A673 (cell line): ENCODE results near the gene ATG101. TPM values are rescaled to one million over a fixed set of nuclear protein-coding genes. Genes with fewer than 3 reads are reported as not detected.

ENCODE experiments used
- BruUV-seq: library from RNA; stranded (reverse); fragments of 400-500 nt; replicated peaks from 2 replicates; lab custom pipeline; 2021; lab: Mats Ljungman, UMichigan
- CTCF ChIA-PET: fragments of 300-600 bp; sonication (Branson Sonifier 250); formaldehyde crosslinking; loops from one replicate; lab custom pipeline; 2022; ENCODE audit warnings: antibody characterized with exemption; lab: Charles Lee
- POLR2A ChIA-PET: fragments of 300-600 bp; sonication (Branson Sonifier 250); formaldehyde crosslinking; loops from one replicate; lab custom pipeline; 2022; ENCODE audit warnings: antibody characterized with exemption; ENCODE audit not compliant: low non-redundant PET; lab: Charles Lee
- DNase-seq: peaks from one replicate; pipeline ENCODE4 v3.0.0-alpha.2; 2015; ENCODE audit warnings: low spot score
- H3K27ac ChIP-seq: fragments of 200-600 bp; sonication (generic); 2 replicates; pipeline ENCODE4 v1.5.1; 2016; ENCODE audit warnings: mixed run types, low read depth, mild to moderate bottlenecking, mixed read lengths, antibody characterized with exemption, low read length; ENCODE audit not compliant: poor library complexity, severe bottlenecking
- H3K27me3 ChIP-seq: fragments of 200-600 bp; sonication (generic); replicated peaks from 2 replicates; pipeline ENCODE4 v1.6.1; 2017; ENCODE audit warnings: mixed run types, low read depth, mild to moderate bottlenecking, mixed read lengths, antibody characterized with exemption, low read length; ENCODE audit not compliant: insufficient read depth, poor library complexity
- H3K36me3 ChIP-seq: fragments of 200-600 bp; sonication (generic); 2 replicates; pipeline ENCODE4 v1.6.1; 2016; ENCODE audit warnings: mixed run types, mild to moderate bottlenecking, mixed read lengths, antibody characterized with exemption, low read length; ENCODE audit not compliant: insufficient read depth, poor library complexity, severe bottlenecking
- H3K4me1 ChIP-seq: fragments of 200-600 bp; sonication (generic); 2 replicates; pipeline ENCODE4 v1.6.1; 2017; ENCODE audit warnings: mixed run types, mild to moderate bottlenecking, mixed read lengths, antibody characterized with exemption, low read length; ENCODE audit not compliant: insufficient read depth, poor library complexity, severe bottlenecking
- H3K4me3 ChIP-seq: fragments of 200-600 bp; sonication (generic); 2 replicates; pipeline ENCODE4 v1.5.1; 2016; ENCODE audit warnings: low read depth, mixed run types, mild to moderate bottlenecking, mixed read lengths, low read length; ENCODE audit not compliant: poor library complexity, severe bottlenecking
- H3K9me3 ChIP-seq: fragments of 200-600 bp; sonication (generic); 2 replicates; pipeline ENCODE4 v1.6.1; 2016; ENCODE audit warnings: mixed run types, low read depth, mild to moderate bottlenecking, mixed read lengths, antibody characterized with exemption, low read length; ENCODE audit not compliant: poor library complexity, severe bottlenecking
- EZH2 ChIP-seq: fragments of 200-600 bp; sonication (generic); IDR thresholded peaks from 2 replicates; pipeline ENCODE4 v1.6.1; 2017; ENCODE audit warnings: borderline replicate concordance, low read depth, mild to moderate bottlenecking, mixed read lengths, antibody characterized with exemption, low read length; ENCODE audit not compliant: poor library complexity, severe bottlenecking
- intact Hi-C: fragments of 100-400 bp; cut with micrococcal nuclease; formaldehyde crosslinking; loops from one replicate; pipeline ENCODE4 v1.10.0; 2022; ENCODE audit not compliant: unreplicated experiment
- total RNA-seq: library from RNA; stranded (reverse); gene quantifications from 2 replicates; pipeline ENCODE4 v1.2.3, GENCODE V29; 2021
- TF ChIP-seq, protein P1 (sequence below): fragments of 300-800, 200-600 bp; sonication (generic); conservative IDR thresholded peaks from 2 replicates; pipeline ENCODE4 v1.5.1; 2017; ENCODE audit warnings: low read depth, mild to moderate bottlenecking, antibody characterized with exemption, low read length, moderate library complexity, mixed read lengths

The ATG101 gene
- total RNA-seq, 1 experiment from 2014 or later, result 52.0 TPM

DNA sequence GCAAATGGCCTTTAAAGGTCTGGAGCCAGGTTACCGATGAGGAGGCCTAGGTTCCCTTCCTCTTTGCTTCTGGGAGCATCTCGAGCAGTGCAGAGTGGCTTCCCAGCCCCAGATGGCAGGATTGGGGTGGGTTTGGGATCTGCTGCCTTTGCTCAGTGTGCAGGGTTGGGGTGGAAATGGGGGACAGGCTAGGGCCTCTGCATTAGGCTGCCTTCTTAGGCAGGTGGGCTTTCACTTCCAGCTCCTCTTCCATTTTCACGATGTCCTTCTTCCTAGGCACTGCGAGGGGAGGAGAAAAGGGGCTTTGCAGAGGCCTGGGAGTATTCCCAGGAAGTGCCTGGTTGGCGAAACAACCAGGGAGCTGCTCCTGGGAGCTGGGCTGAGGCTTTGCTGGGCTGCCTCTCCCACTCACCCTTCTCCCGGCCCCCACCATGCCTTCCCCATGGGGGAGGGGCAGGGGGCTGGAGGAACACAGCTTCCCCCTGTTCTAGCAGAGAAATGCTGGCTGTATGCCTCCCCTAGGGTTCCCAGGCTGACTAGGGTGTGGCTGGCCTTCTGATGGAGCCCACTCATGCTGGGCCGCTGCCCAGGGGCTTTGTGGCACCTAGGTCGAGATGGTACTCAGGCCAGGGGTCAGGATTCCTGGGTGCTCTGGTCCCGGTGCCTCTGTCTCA, 16.1 kb upstream of the ATG101 start:
- no peak for DNase-seq
- TF ChIP-seq, protein P1, sequence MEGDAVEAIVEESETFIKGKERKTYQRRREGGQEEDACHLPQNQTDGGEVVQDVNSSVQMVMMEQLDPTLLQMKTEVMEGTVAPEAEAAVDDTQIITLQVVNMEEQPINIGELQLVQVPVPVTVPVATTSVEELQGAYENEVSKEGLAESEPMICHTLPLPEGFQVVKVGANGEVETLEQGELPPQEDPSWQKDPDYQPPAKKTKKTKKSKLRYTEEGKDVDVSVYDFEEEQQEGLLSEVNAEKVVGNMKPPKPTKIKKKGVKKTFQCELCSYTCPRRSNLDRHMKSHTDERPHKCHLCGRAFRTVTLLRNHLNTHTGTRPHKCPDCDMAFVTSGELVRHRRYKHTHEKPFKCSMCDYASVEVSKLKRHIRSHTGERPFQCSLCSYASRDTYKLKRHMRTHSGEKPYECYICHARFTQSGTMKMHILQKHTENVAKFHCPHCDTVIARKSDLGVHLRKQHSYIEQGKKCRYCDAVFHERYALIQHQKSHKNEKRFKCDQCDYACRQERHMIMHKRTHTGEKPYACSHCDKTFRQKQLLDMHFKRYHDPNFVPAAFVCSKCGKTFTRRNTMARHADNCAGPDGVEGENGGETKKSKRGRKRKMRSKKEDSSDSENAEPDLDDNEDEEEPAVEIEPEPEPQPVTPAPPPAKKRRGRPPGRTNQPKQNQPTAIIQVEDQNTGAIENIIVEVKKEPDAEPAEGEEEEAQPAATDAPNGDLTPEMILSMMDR, result no peak
- no peak for TF ChIP-seq EZH2
- ChIA-PET POLR2A (interaction anchor here (0.6 kb wide), 1 partner anchor 10 kb away, joined by 4 read pairs; no protein-coding TSS in a partner anchor), CTCF (interaction anchor here (1.4 kb wide), 1 partner anchor 28 kb away, joined by 3 read pairs; no protein-coding TSS in a partner anchor)
- no peak overlapping the region for H3K4me3 ChIP-seq
- no TSS peak for BruUV-seq
- H3K27me3 ChIP-seq, result no peaks in the 10 kb centered on the region
- no peaks in the 10 kb centered on the region for H3K9me3 ChIP-seq
- intact Hi-C loops, result no loop called here
- H3K4me1 ChIP-seq, result peaks cover 12% of the 10 kb centered on the region
- H3K27ac ChIP-seq, result no peak overlapping the region
- H3K36me3 ChIP-seq, result peaks cover 14% of the 10 kb centered on the region

DNA sequence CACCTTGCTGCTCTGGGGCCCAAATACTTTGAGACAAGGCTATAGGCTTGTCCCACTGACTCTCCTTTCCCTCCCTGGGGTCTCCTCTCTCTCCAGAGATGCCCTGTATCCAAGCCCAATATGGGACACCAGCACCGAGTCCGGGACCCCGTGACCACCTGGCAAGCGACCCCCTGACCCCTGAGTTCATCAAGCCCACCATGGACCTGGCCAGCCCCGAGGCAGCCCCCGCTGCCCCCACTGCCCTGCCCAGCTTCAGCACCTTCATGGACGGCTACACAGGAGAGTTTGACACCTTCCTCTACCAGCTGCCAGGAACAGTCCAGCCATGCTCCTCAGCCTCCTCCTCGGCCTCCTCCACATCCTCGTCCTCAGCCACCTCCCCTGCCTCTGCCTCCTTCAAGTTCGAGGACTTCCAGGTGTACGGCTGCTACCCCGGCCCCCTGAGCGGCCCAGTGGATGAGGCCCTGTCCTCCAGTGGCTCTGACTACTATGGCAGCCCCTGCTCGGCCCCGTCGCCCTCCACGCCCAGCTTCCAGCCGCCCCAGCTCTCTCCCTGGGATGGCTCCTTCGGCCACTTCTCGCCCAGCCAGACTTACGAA, 15.4 kb upstream of the ATG101 start:
- TF ChIP-seq EZH2, result no peak
- TF ChIP-seq, protein P1, result no peak
- no peak for DNase-seq
- H3K4me1 ChIP-seq, result peaks cover 12% of the 10 kb centered on the region
- H3K27ac ChIP-seq, result no peak overlapping the region
- intact Hi-C loops, result no loop called here
- no TSS peak for BruUV-seq
- CTCF ChIA-PET, result no interaction called here
- POLR2A ChIA-PET, result no interaction called here
- H3K27me3 ChIP-seq, result no peaks in the 10 kb centered on the region
- H3K9me3 ChIP-seq, result no peaks in the 10 kb centered on the region
- H3K4me3 ChIP-seq, result no peak overlapping the region
- H3K36me3 ChIP-seq, result peaks cover 14% of the 10 kb centered on the region

DNA sequence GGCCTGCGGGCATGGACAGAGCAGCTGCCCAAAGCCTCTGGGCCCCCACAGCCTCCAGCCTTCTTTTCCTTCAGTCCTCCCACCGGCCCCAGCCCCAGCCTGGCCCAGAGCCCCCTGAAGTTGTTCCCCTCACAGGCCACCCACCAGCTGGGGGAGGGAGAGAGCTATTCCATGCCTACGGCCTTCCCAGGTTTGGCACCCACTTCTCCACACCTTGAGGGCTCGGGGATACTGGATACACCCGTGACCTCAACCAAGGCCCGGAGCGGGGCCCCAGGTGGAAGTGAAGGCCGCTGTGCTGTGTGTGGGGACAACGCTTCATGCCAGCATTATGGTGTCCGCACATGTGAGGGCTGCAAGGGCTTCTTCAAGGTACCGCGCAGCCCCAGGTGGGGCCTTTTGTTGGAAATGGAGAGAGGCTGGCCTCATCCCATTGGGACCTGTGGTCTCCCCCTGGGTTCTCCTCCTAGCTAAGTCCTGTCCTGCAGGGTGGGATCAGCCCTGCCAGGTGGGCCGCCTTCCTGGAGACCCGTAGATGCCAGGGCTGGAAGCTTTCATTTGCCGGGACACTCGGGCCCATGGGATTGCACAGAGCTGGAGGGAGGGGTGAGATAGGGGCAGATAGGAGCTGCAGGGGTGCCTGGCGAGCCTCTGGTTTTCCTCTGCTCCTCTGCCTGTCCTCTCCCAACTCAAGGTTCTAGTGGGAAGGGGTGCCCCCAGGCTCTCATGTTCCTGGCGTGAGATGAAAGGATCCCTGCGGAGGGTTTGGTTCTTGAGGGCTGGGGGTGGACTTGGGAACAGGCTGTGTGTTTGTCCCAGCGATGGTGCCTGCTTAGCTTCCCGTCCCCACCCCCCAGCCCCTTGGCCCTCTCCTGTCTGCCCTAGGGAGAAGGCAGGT, 14.7 kb upstream of the ATG101 start:
- CTCF ChIA-PET, result no interaction called here
- no peak for DNase-seq

More for the DNA sequence above, 14.7 kb upstream of the ATG101 start:
- no TSS peak for BruUV-seq
- TF ChIP-seq, protein P1, result no peak
- TF ChIP-seq EZH2, result no peak
- Histone ChIP-seq H3K27me3 (no peaks in the 10 kb centered on the region), H3K36me3 (peaks cover 14% of the 10 kb centered on the region), H3K4me3 (no peak overlapping the region), H3K4me1 (peaks cover 10% of the 10 kb centered on the region), H3K9me3 (no peaks in the 10 kb centered on the region), H3K27ac (no peak overlapping the region)
- POLR2A ChIA-PET, result no interaction called here
- intact Hi-C loops, result no loop called here
